Progenitor cell of endocrine pancreas (in vitro differentiated cells): ENCODE measurements around the gene RRM1. TPM values are rescaled to one million over a fixed set of nuclear protein-coding genes. Genes with fewer than 3 reads are reported as not detected.

Source experiments
- DNase-seq: peaks from one replicate; pipeline ENCODE4 v3.0.0; 2021; ENCODE audit warnings: low spot score; ENCODE audit not compliant: unreplicated experiment
- H3K27ac Mint-ChIP-seq: 2 replicates; pipeline ENCODE4 v1.8.0; 2021; ENCODE audit warnings: mild to moderate bottlenecking, moderate library complexity, mixed read lengths
- H3K27me3 Mint-ChIP-seq: 2 replicates; pipeline ENCODE4 v1.8.0; 2021; ENCODE audit warnings: mixed read lengths
- H3K36me3 Mint-ChIP-seq: 2 replicates; pipeline ENCODE4 v1.8.0; 2022; ENCODE audit warnings: mixed read lengths; ENCODE audit not compliant: insufficient read depth
- H3K4me1 Mint-ChIP-seq: 2 replicates; pipeline ENCODE4 v1.8.0; 2021; ENCODE audit warnings: low read depth, mixed read lengths
- H3K4me3 Mint-ChIP-seq: 2 replicates; pipeline ENCODE4 v1.8.0; 2021; ENCODE audit warnings: low read depth, mild to moderate bottlenecking, moderate library complexity, mixed read lengths
- H3K9me3 Mint-ChIP-seq: 2 replicates; pipeline ENCODE4 v1.8.0; 2021; ENCODE audit warnings: low read depth, mixed read lengths
- CTCF ChIP-seq: fragments of 200-600 bp; sonication (generic); IDR thresholded peaks from one replicate; pipeline ENCODE4 v1.5.0; 2021; ENCODE audit warnings: antibody characterized with exemption, mild to moderate bottlenecking; ENCODE audit not compliant: unreplicated experiment
- total RNA-seq: library from RNA; stranded (reverse); gene quantifications from 2 replicates; pipeline ENCODE4 v1.2.1, GENCODE V29; 2021

RRM1 gene
- total RNA-seq, 1 donor from 2014 or later, result 76.4 TPM

DNA sequence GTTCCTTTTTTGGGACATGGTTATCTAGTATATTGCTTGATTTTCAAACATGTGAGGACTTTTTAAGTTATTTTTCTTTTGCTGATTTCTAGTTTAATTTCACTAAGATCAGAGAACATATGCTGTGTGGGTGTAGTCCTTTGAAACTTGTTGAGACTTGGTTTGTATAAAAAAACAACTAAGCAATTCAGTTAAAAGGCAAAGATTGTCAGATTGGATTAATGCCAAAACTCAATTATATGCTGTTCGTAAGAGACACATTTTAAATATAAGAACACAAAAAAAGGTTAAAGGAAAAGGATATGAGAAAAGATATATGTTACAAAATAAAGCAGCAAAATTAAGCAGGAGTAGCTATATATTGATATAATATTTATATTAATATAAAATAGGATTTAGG lies 17.8 kb upstream of the RRM1 start:
- no peak for TF ChIP-seq CTCF
- no peak overlapping the region for H3K4me3 Mint-ChIP-seq
- H3K4me1 Mint-ChIP-seq, result no peaks in the 10 kb centered on the region
- H3K27ac Mint-ChIP-seq, result no peak overlapping the region
- no peak for DNase-seq
- peaks cover 2% of the 10 kb centered on the region for H3K27me3 Mint-ChIP-seq
- H3K9me3 Mint-ChIP-seq, result no peaks in the 10 kb centered on the region
- H3K36me3 Mint-ChIP-seq, result no peaks in the 10 kb centered on the region

GRCh38 chr11:4083198-4083597 lies 11.4 kb upstream of the RRM1 start:
- Mint-ChIP-seq H3K27me3 (no peaks in the 10 kb centered on the region), H3K27ac (no peak overlapping the region), H3K4me1 (no peaks in the 10 kb centered on the region), H3K36me3 (no peaks in the 10 kb centered on the region), H3K9me3 (no peaks in the 10 kb centered on the region), H3K4me3 (no peak overlapping the region)
- no peak for DNase-seq
- no peak for TF ChIP-seq CTCF

GRCh38 chr11:4084406-4085125 lies 10.0 kb upstream of the RRM1 start:
- no peak overlapping the region for H3K4me3 Mint-ChIP-seq
- no peak overlapping the region for H3K27ac Mint-ChIP-seq
- no peaks in the 10 kb centered on the region for H3K9me3 Mint-ChIP-seq
- no peak for TF ChIP-seq CTCF
- H3K27me3 Mint-ChIP-seq, result no peaks in the 10 kb centered on the region
- H3K36me3 Mint-ChIP-seq, result no peaks in the 10 kb centered on the region
- no peaks in the 10 kb centered on the region for H3K4me1 Mint-ChIP-seq
- DNase-seq, result no peak

DNA sequence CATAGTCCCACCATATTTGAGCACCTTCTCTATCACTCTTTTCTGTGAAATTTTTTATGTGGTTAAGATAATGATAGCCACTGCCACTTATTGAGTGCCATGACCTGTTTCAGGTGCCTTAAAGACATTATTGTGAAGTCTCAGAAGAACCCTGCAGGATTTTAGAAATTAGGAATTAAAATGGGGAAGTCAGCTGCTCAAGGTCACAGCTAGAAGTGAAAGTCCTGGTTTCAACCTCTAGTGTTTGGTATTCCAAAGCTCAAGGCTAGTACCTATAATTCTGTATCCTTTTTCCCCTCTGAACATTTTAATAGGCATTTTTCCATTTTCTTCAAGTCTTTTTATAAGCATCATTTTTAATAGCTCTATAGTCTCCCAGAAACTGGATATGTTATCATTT lies 9.0 kb upstream of the RRM1 start:
- H3K27ac Mint-ChIP-seq, result no peak overlapping the region
- no peaks in the 10 kb centered on the region for H3K36me3 Mint-ChIP-seq
- H3K27me3 Mint-ChIP-seq, result no peaks in the 10 kb centered on the region
- no peak for DNase-seq
- no peak overlapping the region for H3K4me3 Mint-ChIP-seq
- H3K9me3 Mint-ChIP-seq, result no peaks in the 10 kb centered on the region
- no peaks in the 10 kb centered on the region for H3K4me1 Mint-ChIP-seq
- no peak for TF ChIP-seq CTCF

GRCh38 chr11:4086575-4087353 lies 7.8 kb upstream of the RRM1 start:
- Mint-ChIP-seq H3K27me3 (no peaks in the 10 kb centered on the region), H3K4me1 (peaks cover 1% of the 10 kb centered on the region), H3K4me3 (no peak overlapping the region), H3K9me3 (no peaks in the 10 kb centered on the region), H3K36me3 (no peaks in the 10 kb centered on the region), H3K27ac (no peak overlapping the region)
- no peak for DNase-seq
- no peak for TF ChIP-seq CTCF
